HL-60 (cell line): Measurements from ENCODE around the gene BSND.

Experiments
- REST ChIP-seq: IDR thresholded peaks from 2 replicates; pipeline ENCODE4 v1.6.1; 2012; ENCODE audit warnings: low read depth; ENCODE audit not compliant: insufficient replicate concordance
- TF ChIP-seq, protein P1 (sequence below): IDR thresholded peaks from one replicate; pipeline ENCODE4 v1.5.1; 2011; ENCODE audit warnings: low read length, control low read depth, inconsistent platforms; ENCODE audit not compliant: insufficient read depth

DNA sequence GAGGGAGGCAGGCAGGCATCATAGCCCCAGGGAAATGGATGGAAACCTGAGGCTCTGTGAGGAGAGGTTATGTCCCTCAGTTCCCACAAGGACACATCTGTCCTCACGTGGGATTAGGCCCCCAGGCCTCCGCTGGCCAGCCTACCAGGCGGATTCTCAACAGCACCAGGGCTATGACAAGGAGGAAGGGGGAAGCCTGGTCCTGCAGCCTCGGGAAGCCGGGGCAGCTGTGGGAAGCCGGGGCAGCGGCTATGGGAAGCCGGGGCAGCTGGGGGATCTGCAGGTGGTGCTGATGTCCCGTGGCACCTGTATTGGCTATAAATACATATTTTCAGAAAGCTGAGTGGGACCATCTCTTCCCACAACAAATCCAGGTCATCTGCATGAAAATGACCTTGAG lies 19.7 kb downstream of the BSND start:
- TF ChIP-seq, protein P1, sequence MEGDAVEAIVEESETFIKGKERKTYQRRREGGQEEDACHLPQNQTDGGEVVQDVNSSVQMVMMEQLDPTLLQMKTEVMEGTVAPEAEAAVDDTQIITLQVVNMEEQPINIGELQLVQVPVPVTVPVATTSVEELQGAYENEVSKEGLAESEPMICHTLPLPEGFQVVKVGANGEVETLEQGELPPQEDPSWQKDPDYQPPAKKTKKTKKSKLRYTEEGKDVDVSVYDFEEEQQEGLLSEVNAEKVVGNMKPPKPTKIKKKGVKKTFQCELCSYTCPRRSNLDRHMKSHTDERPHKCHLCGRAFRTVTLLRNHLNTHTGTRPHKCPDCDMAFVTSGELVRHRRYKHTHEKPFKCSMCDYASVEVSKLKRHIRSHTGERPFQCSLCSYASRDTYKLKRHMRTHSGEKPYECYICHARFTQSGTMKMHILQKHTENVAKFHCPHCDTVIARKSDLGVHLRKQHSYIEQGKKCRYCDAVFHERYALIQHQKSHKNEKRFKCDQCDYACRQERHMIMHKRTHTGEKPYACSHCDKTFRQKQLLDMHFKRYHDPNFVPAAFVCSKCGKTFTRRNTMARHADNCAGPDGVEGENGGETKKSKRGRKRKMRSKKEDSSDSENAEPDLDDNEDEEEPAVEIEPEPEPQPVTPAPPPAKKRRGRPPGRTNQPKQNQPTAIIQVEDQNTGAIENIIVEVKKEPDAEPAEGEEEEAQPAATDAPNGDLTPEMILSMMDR, result no peak
- TF ChIP-seq REST, result no peak
